GM21786 (cell line): Measurements from ENCODE around the gene CCDC102A.
"Not testable (repeated sequence)": the region's sequence is repeated elsewhere in the genome, so short reads cannot be mapped to it uniquely, and the experiment has no call there.

ENCODE experiments used
- ATAC-seq: cut with Tn5 transposase; IDR thresholded peaks from one replicate; pipeline ENCODE4 v1.9.1; 2021; ENCODE audit not compliant: unreplicated experiment

CCDC102A gene

GRCh38 chr16:57502048-57502775 is 34.2 kb downstream of the CCDC102A start:
- no peak for ATAC-seq

DNA sequence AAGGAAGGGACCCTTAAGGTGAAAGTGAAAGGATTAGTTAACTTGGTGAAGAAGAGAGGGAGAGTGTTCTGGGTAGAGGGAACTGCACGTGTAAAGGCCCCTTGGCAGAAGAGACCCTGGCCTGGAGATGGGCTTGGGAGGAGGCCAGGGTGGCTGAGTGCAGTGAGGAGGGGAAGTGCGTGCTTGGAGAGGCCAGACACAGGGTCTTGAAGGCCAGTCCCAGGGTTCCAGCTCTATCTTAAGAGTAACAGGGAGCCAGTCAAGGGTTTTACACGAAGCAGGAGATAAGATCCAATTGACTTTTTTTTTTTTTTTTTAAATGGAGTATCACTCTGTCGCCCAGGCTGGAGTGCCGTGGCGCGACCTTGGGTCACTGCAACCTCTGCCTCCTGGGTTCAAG is 34.9 kb downstream of the CCDC102A start:
- no peak for ATAC-seq

DNA sequence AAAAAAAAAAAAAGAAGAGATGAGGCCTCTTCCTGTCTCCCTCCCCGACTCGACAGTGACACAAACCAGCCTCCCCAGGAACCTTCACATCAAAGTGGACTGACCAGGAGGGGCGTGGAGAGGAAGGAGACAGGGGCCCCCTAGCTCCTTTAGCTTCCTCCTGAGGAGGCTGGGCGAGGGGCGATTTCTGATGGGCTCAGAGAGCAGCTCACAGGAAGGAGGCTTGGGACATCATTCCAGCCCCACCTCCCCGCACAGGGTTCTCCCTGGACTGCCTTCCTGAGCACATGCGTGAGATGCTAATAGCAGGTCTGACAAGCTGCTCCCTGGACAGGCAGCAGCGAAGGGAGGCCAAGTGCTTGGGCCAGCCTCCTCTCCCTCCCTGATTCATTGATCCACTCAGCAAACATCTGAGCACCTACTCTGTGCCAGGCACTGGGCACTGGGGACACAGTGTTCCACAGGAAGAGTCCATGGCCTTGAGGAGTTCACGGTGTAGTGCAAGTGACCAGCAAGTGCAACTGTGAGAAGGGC is 35.7 kb downstream of the CCDC102A start:
- no peak for ATAC-seq

- not testable (repeated sequence) for ATAC-seq
These were observed 36.4 kb downstream of the CCDC102A start for GRCh38 chr16:57499941-57500340.

DNA sequence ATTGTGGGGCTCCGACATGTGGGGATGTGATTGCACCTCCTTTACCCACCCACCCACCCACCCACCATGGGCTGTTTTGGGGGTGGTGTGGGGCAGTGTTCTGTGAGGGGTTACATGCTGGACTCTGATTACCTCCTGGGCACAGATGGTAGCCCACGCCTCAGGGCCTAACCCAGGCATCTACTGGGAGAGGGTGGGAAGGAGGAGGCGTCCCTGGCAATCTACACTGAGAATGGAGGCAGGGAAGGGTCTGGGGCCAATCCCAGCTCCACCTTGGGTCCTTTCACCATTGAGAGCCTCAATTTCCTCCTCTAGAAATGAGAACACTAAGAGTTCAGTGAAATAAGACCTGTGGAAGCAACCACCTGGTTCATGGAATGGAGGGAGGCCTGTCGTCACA is 38.3 kb downstream of the CCDC102A start:
- no peak for ATAC-seq

- ATAC-seq, result no peak
These were observed 39.2 kb downstream of the CCDC102A start for GRCh38 chr16:57497121-57497520.

GRCh38 chr16:57493767-57494166 is 42.6 kb downstream of the CCDC102A start:
- no peak for ATAC-seq

DNA sequence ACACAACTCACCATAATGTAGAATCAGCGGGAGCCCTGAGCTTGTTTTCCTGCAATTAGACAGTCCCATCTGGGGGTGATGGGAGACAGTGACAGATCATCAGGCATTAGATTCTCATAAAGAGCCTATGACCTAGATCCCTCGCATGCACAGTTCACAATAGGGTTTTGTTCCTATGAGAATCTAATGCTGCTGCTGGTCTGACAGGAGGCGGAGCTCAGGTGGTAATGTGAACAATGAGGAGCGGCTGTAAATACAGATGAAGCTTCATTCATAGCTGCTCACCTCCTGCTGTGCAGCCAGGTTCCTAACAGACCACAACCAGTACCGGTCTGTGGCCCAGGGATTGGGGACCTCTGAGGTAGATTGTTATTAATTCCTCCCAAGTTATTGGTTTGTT is 47.1 kb downstream of the CCDC102A start:
- ATAC-seq, result no peak

DNA sequence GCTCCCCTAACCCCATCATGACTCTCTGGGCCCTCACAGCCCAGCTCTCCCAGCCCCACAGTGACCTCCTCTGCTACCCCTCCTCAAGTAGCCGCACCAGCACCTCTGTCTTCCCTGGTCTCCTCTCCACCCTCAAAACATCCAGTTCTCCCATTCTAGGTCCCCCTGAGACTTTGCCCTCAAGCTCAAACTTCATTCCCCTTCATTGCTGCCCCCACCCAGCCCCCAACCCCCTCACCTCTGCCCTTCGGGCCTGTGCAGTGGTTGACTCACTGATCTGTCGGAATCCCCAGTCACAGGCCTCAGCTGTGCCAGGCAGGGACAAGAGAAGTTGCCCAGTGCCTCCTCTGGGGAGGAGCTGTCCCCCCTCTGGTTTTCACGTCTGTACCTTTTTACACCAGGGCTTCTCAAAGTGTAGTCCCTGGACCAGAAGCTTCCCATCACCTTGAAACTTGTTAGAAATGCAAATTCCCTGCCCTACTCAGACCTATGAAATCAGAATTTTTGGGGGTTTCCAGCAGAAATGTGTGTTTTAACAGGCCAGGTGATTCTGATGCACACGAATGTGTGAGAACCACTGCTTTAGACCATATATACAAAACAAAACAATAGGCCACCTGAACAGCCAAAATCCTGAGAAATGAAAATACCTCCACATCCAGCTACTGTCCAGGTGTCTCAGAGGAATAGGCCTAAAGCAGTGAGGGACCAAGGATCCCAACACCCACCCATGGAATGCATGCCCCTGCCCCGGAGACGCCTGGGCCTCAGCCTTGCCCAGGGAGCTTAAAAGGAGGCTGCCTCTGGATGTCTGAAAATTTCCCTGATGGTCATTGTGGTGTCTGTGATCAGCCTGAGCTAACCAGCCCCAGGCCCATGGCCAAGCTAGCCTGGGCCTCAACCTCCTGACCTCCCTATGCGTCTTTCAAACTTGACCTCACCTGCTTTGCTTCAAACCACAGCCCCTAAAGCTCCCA is 49.2 kb downstream of the CCDC102A start:
- ATAC-seq, result no peak

- ATAC-seq, result peak; percentile 84
These were observed 50.2 kb downstream of the CCDC102A start, which contains the start of gene DOK4 for GRCh38 chr16:57485916-57486857. Gene DOK4 (minus strand): TSS chr16:57486493. CDS start chr16:57479507, 6,986 bp downstream.

GRCh38 chr16:57485091-57485915 is 51.1 kb downstream of the CCDC102A start:
- no peak for ATAC-seq

DNA sequence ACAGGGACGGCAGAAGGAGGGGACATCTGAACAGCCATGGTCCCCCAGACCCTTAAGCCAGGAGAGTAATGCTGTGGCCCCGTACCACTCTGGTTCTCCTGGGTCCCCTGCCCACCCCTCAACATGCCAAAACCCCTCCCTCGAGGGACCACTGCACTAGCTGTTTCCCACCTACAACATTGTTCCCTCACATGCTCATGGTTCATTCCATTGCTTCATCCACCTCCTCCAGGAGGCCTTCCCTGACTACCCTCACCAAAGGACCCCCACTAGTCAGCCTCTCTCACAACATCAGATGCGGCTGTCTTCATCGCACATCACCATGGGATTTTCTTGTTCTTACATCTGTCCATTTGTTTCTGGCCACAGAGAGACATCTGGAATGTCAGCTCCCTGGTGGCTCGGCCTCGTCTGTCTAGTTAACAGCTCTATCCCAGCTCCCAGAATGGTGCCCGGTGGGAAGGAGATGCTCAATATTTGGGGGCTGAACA is 51.8 kb downstream of the CCDC102A start:
- ATAC-seq, result no peak

- ATAC-seq, result no peak
These were observed 52.5 kb downstream of the CCDC102A start for GRCh38 chr16:57483725-57484514.

DNA sequence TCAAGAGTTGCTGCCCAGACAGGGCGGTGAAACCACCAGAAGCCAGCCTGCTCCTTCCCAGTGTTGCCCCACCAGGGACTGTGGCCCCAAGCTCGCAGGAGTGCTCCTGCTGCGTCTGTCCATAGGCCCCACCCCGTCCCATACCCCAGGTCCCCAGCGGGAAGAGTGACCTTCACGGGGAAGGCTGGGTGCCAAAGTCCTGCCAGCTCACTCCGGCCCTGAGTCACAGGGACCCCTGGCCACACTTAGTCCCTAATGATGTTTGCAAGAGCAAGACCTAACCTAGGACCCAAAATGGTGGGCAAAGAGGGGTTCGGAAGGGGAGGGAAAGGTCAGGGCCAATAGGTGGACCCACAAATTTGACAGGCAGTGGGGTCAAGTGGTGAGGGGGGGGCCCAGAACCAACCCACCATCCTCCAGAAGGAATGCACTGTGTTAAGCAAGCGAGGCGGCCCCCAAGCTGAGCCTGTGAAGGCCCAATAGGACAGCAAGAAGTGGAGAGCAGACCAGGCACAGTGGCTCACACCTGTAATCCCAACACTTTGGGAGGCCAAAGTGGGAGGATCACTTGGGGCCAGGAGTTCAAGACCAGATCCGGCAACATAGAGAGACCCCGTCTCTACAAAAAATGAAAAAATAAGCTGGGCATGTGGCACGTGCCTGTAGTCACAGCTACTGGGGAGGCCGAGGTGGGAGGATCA is 53.4 kb downstream of the CCDC102A start:
- ATAC-seq, result no peak

- no peak for ATAC-seq
These were observed 55.0 kb downstream of the CCDC102A start for GRCh38 chr16:57481421-57481820.

DNA sequence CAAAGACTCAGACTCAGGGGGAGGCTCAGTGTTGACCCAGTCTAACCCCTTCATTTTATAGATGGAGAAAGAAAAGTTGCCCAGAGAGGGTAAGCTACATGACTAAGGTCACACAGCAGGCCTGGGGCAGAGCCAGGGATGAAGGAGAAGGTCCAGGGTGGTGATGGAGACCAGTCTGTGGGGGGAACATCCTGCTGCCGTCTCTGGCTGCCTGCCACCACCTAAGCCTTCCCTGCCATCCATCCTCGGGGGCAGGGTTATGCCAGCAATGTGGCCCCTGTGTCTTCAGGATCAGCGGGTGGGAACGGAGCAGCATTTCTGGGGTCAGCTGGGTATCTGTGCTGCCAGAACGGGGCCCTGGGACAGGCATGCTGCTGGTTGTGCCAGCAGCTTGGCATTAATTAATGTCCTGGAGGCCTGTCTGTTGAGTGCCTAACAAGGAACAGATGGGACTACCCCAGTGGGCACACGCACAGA is 55.6 kb downstream of the CCDC102A start:
- no peak for ATAC-seq

DNA sequence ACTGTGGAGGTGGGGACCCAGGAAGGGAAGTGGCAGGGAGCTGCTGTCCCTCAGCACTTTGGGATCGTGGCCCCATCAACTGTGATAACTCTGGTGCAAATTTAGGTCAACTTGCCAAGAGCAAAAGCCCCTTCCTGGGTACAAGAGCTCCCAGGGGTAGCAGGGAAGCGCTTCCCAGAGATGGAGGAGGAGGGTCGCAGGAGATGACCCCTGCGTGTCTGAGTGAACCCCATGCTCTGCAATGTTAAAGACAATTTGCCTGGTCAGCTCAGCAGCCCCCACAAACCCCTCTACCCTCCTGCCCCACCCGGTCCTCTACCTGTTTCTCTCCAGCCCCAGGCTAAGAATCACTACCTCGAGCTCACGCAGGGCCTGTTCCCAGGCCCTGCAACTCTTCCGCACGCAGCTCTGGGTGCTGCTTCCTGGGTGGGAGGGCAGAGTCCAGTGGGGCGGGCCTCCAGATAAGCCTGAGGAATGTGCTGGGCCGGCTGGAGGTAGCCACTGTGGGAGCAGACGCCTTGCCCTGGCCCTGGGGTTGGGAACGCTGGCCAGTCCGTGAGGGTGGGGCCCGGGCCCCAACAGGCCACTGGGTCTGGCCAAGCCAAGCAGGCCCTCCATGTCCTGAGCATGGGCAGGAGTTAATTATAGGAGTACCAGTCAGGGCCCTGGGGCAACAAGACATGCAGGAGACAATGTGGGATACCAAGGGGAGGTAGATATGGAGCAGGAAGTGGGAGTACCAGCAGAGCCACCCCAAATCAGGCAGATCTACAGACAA is 56.2 kb downstream of the CCDC102A start:
- no peak for ATAC-seq
